ENCODE data around the gene EPHA1.

EPHA1 gene

GRCh38 chr7:143374561-143374960 is 34.1 kb downstream of the EPHA1 start:
- no peak for DNase-seq (ENCODE audit: low read depth)

- no peak for DNase-seq (ENCODE audit: low read depth)
Measured at GRCh38 chr7:143373255-143373794, 35.3 kb downstream of the EPHA1 start.

DNA sequence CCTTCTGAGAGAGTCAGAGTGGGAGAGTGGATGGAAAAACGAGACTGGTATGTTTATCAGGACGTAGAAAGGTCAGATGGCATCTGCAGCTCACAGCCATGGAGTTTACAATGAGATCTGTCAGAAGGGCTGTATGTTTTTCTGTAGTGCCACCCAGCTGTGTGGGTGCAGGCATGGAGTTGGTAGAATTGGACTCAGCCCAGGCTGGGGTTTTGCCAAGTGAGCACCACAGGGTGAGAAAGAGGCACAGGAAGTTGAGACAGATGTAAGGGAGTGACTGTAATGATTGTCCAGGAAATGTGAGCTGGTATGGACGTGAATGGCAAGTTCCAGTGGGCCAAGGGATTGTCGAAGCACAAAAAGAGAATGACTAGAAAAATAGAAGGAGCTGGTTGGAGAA is 36.6 kb downstream of the EPHA1 start:
- DNase-seq (ENCODE audit: low read depth), result no peak

DNA sequence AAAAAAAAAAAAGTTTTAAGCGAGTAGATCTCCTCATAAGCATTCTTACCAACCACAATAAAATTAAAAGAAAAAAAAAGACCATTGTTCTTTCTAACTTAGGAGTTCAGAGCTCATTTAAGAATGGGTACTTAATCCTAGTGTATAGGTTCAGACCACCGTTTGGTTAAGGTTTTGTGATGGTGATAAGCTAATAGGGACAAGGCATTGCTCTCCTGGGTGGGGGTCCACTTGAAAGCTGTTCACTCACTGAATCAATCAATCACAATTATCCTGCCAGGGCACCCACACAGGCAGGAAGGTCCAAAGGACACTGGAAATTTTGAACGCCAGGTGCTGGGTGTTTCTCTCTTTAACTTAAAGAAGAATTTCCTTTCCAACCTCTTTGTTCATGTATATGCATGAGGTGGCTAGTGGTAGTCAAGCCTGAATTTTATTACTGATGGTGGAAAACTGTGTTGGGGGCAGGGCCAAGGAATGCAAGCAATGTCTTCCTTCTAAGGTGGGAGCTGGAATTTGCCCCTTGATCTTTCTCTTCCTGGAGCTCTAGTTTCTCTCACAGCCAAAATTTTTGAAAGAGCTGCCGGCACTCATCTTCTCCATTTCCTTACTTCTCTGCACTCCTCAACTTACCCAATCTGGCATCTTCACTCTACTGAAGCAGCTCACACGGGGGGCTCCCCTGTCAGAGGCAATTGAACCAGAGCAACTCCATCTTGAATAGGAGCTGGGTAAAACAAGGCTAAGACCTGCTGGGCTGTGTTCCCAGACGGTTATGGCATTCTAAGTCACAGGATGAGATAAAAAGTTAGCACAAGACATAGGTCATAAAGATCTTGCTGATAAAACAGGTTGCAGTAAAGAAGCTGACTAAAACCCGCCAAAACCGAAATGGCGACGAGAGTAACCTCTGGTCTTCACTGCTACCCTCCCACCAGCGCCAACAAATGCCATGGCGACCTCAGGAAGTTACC is 38.7 kb downstream of the EPHA1 start:
- no peak for DNase-seq (ENCODE audit: low read depth)

GRCh38 chr7:143368387-143368786 is 40.3 kb downstream of the EPHA1 start:
- no peak for DNase-seq (ENCODE audit: low read depth)

DNA sequence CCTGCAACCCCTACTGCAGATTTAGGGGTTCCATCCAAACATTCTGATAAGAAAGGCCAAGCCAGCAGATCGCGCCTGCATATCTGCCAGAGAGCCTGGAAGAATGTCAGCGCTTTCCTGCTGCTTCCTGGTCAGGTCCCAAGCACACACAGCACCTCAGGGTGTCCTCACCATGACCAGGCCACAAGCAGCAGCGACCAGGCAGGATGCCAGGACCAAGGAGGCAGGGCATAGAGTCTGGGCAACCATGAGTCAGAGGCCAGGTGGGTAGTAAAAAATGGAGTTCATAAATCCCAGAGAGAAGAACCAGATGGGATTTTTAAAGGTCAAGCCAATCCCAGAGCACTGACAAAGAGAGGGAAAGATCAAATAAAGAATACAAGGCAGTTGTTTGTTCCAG is 40.7 kb downstream of the EPHA1 start:
- no peak for DNase-seq (ENCODE audit: low read depth)

DNA sequence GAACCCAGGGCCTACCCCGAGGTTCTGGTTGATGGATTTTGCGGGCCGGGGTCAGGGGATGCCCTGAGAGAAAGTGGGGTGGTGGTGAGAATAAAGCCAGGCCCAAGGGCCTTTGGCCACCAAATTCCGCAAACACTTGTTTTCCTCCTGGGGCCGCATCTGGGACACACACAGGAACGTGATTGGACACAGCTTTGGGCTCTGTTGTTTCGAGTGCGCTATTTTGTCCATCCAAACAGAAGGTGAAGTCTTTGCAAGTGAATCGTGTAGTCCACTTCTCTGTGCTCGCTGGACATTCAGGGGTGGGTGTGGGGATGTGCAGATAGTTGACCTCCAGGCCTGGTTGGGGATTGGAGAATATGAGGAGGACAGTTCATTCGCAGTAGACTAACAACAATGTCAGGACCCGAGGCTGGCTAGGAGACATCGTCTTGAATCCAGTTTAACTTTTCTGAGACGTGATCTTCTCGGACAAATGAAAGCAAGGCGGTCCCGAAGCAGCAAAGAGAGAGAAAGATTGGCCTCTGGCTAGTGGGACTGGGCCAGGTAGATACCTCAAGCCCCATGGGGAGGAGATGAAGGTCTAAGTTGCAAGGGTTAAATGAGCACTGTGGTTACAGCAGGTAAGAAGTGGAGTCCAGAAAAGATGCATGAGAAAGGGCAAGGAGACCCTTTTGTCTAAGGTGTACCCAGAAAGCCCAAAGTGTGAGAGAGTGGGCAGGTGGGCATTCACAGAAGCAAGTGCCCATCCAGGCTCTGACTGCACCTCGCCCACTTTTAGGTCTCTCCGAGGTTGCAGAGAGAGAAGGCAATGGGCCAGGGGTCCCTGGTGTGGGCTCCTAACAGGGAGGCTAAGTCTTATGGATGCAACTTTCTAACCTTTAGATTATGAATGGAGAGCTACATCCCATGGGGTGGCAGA is 45.4 kb downstream of the EPHA1 start:
- no peak for DNase-seq (ENCODE audit: low read depth)

- DNase-seq (ENCODE audit: low read depth), result no peak
Measured at GRCh38 chr7:143362131-143363015, 46.3 kb downstream of the EPHA1 start, which contains the start of gene FAM131B. TSS of gene FAM131B (minus strand) at chr7:143362713. CDS start at chr7:143362603, 110 bp downstream.

DNA sequence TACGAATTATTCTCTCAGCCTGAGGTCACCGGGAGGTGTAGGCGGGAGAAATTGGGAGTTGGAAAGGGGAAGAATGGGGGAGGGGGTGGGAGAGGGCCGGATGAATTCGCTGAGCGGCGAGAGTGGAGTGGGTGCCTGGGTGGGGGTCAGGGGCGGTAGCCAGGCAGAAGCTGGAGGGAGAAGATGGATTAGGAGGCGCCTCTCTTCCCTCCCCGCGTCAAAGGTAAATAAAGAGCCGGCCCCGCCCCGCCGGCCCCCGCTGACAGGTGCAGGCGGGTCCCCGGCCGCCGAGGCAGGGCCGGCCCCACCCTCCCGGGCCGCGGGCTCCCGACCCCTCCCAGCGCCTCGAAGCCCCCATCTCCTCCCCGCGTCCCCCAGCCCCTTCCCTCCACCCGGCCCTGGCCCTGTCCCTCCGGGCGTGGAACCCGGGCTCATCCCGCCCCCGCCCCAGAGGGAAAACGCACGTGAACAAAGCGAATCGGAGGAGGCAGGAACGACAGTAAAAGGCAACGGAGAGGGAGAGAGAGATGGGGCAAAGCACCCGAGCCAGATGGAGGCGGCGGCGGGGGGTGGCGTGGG is 47.0 kb downstream of the EPHA1 start:
- no peak for DNase-seq (ENCODE audit: low read depth)

GRCh38 chr7:143360788-143361551 is 47.7 kb downstream of the EPHA1 start:
- DNase-seq (ENCODE audit: low read depth), result no peak

DNA sequence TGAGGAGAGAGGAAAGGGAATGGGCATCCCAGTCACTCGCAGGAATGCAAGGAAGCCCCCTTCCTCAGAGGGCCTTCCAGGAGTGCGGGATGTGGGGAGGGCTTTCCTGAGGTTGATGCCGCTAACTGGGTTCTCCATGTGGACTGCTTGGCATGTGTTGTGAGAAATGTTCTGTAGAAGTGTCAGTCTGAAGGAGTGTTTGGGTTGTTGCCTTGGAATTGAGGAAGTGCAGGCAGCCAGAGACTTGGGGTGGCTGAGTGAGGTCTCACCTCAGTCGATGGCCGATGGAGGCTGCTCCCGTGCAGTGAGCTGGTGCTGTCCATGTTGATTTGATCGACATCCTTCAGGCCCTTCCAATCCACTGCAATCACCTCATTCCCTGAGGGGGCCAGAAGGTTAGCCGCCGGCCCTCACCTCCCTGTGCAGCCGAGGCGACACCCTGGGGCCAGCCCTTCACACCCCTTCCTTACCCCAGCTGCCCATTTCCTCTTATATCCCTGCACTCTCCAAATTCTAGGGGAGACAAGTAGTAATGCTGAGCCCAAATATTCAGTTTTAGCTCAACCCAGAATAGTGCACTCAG is 48.8 kb downstream of the EPHA1 start:
- DNase-seq (ENCODE audit: low read depth), result no peak

GRCh38 chr7:143358626-143359025 is 50.0 kb downstream of the EPHA1 start:
- DNase-seq (ENCODE audit: low read depth), result no peak

- no peak for DNase-seq (ENCODE audit: low read depth)
Measured at GRCh38 chr7:143356414-143357050, 52.1 kb downstream of the EPHA1 start.

DNA sequence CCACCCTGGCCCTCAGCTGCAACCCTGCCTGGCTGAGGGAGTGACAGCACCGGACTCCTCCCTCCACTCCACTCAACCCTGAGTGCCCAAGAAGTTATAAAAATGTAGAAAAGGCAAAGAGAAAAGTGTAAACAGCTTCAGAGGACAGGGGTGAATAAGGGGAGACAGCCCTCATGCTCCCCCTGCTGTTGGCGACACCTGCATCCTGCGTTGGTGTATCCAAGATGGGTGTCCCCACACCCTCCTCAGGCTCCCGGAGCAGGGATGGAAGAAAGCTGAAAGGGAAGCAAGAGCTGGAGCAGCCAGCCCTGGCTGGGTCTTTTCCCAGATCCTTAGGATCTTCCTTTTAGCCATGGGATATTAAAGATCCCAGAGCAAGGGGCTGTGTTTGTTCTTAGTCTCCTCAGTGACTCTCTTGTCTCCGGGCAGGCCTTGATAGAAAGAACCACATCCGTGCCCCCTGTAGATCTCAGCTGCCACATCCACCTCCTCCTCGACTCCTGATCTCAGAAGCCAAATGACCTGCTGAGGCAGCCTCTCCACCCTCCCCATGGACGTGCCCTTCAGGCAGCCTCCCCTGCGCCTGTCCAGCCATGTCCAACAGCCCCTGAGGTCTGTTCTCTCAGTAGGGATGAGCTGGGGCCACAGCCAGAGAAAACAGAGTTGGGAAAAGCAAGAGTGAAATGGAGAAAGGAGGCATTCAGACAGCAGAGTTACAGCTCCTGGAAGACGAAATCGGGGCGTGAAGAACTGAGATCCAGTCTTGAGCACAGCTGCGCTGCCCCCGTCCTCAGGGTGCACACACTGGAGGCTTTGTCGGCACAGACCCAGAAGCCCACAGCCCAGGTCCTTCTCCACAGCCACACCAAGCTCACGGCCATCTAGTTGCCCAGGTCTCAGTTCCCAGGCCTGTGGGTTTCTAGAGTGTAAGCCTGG is 52.9 kb downstream of the EPHA1 start:
- no peak for DNase-seq (ENCODE audit: low read depth)

DNA sequence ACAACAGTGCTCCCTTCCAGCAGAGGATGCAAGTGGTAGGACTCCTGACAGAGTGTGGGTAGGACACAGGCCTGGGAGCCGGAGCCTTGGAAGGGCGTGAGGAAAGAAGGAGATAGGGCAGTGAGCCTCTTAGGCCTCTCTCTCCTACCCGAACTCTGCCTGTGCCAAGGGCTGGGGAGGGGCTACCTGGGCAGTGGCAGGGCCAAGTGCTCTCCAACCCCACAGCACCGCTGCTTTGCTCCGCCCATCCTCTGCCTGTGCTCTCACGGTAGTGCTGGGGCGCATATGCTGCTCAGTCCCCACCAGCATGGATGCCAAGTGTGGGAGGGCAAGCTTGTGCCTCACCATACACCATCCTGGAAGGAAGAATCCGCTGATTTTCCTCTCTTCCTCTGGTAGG is 53.7 kb downstream of the EPHA1 start:
- no peak for DNase-seq (ENCODE audit: low read depth)

GRCh38 chr7:143354376-143354775 is 54.3 kb downstream of the EPHA1 start:
- no peak for DNase-seq (ENCODE audit: low read depth)

GRCh38 chr7:143352531-143353002 is 56.1 kb downstream of the EPHA1 start:
- DNase-seq (ENCODE audit: low read depth), result no peak

DNA sequence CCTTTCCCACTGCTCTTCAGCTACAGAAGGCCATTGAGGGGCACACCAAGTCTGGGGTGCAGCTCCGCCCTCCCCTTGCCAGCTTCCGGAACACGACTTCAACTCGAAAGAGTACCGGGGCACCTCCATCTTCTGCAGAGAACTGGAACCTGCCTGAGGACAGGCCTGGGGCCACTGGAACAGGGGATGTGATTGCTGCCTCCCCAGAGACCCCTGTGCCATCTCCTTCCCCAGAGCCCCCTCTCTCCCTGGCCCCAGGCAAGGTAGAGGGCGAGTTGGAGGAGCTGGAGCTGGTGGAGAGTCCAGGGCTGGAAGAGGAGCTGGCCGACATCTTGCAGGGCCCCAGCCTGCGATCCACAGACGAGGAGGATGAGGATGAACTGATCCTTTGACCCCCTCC is 57.1 kb downstream of the EPHA1 start:
- DNase-seq (ENCODE audit: low read depth), result no peak
